Glutamatergic neuron (in vitro differentiated cells): ENCODE data around the gene ANKRD28. TPM values are rescaled to one million over a fixed set of nuclear protein-coding genes. Genes with fewer than 3 reads are reported as not detected.

Experiments
- DNase-seq: peaks from one replicate; pipeline ENCODE4 v3.0.0; 2022
- H3K27ac Mint-ChIP-seq: one replicate; pipeline ENCODE4 v1.8.0; 2020; ENCODE audit warnings: mild to moderate bottlenecking, mixed read lengths, inconsistent platforms; ENCODE audit not compliant: unreplicated experiment
- H3K27me3 Mint-ChIP-seq: one replicate; pipeline ENCODE4 v1.8.0; 2020; ENCODE audit warnings: mild to moderate bottlenecking, moderate library complexity, mixed read lengths, inconsistent platforms; ENCODE audit not compliant: unreplicated experiment
- H3K36me3 Mint-ChIP-seq: one replicate; pipeline ENCODE4 v1.8.0; 2020; ENCODE audit warnings: mild to moderate bottlenecking, mixed read lengths, inconsistent platforms; ENCODE audit not compliant: unreplicated experiment
- H3K4me1 Mint-ChIP-seq: one replicate; pipeline ENCODE4 v1.8.0; 2020; ENCODE audit warnings: mild to moderate bottlenecking, low read depth, mixed read lengths, inconsistent platforms; ENCODE audit not compliant: unreplicated experiment
- H3K4me3 Mint-ChIP-seq: one replicate; pipeline ENCODE4 v1.8.0; 2020; ENCODE audit warnings: mild to moderate bottlenecking, mixed read lengths, inconsistent platforms; ENCODE audit not compliant: unreplicated experiment
- H3K9me3 Mint-ChIP-seq: one replicate; pipeline ENCODE4 v1.8.0; 2020; ENCODE audit warnings: mild to moderate bottlenecking, moderate library complexity, mixed read lengths, inconsistent platforms; ENCODE audit not compliant: unreplicated experiment
- total RNA-seq: library from RNA; stranded (reverse); fragmentation: NEBNext Ultra II Directional; extraction: Animal tissue kit (Norgen Biotek cat#: 25700); gene quantifications from one replicate; pipeline ENCODE4 v1.2.1, GENCODE V29; 2021; ENCODE audit not compliant: unreplicated experiment
- TF ChIP-seq, protein P1 (sequence below): fragments of 200-600 bp; sonication (generic); IDR thresholded peaks from one replicate; pipeline ENCODE4 v1.5.0; 2021; ENCODE audit not compliant: partially characterized antibody, unreplicated experiment

ANKRD28 gene
- total RNA-seq, 1 donor from 2014 or later, result 84.3 TPM

DNA sequence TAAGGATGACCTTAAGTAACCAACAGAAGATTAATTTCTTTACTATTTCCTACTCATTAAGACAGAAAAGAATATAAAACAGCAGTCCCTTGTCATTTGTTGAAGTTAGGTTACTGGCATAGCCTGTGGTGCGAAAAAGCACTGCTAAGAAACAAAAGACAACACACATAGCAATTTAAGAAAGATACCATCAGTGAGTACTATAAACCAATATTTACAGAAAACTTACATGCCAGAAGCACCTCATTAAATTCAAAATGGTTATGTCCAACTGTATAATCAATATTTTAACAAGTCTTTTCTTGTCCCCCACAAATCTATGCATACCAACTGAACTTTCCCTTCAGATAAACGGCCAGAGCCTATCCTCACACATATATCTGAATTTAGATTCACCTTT lies 42.0 kb downstream of the ANKRD28 start:
- H3K9me3 Mint-ChIP-seq, result no peaks in the 10 kb centered on the region
- no peak overlapping the region for H3K27ac Mint-ChIP-seq
- no peak overlapping the region for H3K4me3 Mint-ChIP-seq
- no peaks in the 10 kb centered on the region for H3K27me3 Mint-ChIP-seq
- no peaks in the 10 kb centered on the region for H3K4me1 Mint-ChIP-seq
- DNase-seq, result no peak
- TF ChIP-seq, protein P1, sequence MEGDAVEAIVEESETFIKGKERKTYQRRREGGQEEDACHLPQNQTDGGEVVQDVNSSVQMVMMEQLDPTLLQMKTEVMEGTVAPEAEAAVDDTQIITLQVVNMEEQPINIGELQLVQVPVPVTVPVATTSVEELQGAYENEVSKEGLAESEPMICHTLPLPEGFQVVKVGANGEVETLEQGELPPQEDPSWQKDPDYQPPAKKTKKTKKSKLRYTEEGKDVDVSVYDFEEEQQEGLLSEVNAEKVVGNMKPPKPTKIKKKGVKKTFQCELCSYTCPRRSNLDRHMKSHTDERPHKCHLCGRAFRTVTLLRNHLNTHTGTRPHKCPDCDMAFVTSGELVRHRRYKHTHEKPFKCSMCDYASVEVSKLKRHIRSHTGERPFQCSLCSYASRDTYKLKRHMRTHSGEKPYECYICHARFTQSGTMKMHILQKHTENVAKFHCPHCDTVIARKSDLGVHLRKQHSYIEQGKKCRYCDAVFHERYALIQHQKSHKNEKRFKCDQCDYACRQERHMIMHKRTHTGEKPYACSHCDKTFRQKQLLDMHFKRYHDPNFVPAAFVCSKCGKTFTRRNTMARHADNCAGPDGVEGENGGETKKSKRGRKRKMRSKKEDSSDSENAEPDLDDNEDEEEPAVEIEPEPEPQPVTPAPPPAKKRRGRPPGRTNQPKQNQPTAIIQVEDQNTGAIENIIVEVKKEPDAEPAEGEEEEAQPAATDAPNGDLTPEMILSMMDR, result no peak
- no peaks in the 10 kb centered on the region for H3K36me3 Mint-ChIP-seq

- no peak for DNase-seq
- no peaks in the 10 kb centered on the region for H3K36me3 Mint-ChIP-seq
- no peak overlapping the region for H3K27ac Mint-ChIP-seq
- no peak overlapping the region for H3K4me3 Mint-ChIP-seq
- no peaks in the 10 kb centered on the region for H3K4me1 Mint-ChIP-seq
- TF ChIP-seq, protein P1, result no peak
- H3K9me3 Mint-ChIP-seq, result no peaks in the 10 kb centered on the region
- no peaks in the 10 kb centered on the region for H3K27me3 Mint-ChIP-seq
Observed at GRCh38 chr3:15755181-15755580, 42.6 kb downstream of the ANKRD28 start.

- Mint-ChIP-seq H3K36me3 (peaks cover 8% of the 10 kb centered on the region), H3K4me1 (no peaks in the 10 kb centered on the region), H3K27me3 (peaks cover 2% of the 10 kb centered on the region), H3K9me3 (no peaks in the 10 kb centered on the region), H3K27ac (peak overlapping the region; percentile 26), H3K4me3 (peak overlapping the region; percentile 25)
- TF ChIP-seq, protein P1, result no peak
- no peak for DNase-seq
Observed at GRCh38 chr3:15754047-15754446, 43.7 kb downstream of the ANKRD28 start.

GRCh38 chr3:15753056-15753710 lies 44.6 kb downstream of the ANKRD28 start:
- Mint-ChIP-seq H3K27ac (no peak overlapping the region), H3K4me1 (no peaks in the 10 kb centered on the region), H3K36me3 (peaks cover 14% of the 10 kb centered on the region), H3K9me3 (no peaks in the 10 kb centered on the region), H3K4me3 (no peak overlapping the region), H3K27me3 (peaks cover 2% of the 10 kb centered on the region)
- TF ChIP-seq, protein P1, result no peak
- no peak for DNase-seq

GRCh38 chr3:15750879-15751278 lies 46.9 kb downstream of the ANKRD28 start:
- no peak for DNase-seq
- H3K4me3 Mint-ChIP-seq, result no peak overlapping the region
- peaks cover 23% of the 10 kb centered on the region for H3K36me3 Mint-ChIP-seq
- H3K27me3 Mint-ChIP-seq, result peaks cover 2% of the 10 kb centered on the region
- peaks cover 3% of the 10 kb centered on the region for H3K9me3 Mint-ChIP-seq
- H3K27ac Mint-ChIP-seq, result no peak overlapping the region
- no peaks in the 10 kb centered on the region for H3K4me1 Mint-ChIP-seq
- TF ChIP-seq, protein P1, result no peak
